Transverse colon (tissue), 4 donors: Measurements from ENCODE around the gene UBE2Q1.
A peak's percentile ranks its signal among the peaks of the same experiment; 100 is the strongest.

Experiments
- CTCF ChIP-seq, 5 experiments: fragments of 200-600 bp in 3 of 5; fragments of 450-650 bp in 2 of 5; sonication (generic) in 3 of 5; IDR thresholded peaks; 1 replicate in 2 of 5; 2 replicates in 3 of 5; pipeline ENCODE4 v1.5.1; 2016 to 2017; ENCODE audit warnings: antibody characterized with exemption in 5 of 5, inconsistent platforms in 3 of 5, mild to moderate bottlenecking in 2 of 5, moderate library complexity in 1 of 5
- EP300 ChIP-seq: sonication (generic); formaldehyde crosslinking; IDR thresholded peaks from one replicate; pipeline ENCODE4 v1.6.1; 2017; ENCODE audit warnings: antibody characterized with exemption, low read depth
- POLR2A ChIP-seq: fragments of 450-650 bp; IDR thresholded peaks from one replicate; pipeline ENCODE4 v1.6.1; 2016; ENCODE audit warnings: antibody characterized with exemption, mild to moderate bottlenecking, moderate library complexity
- POLR2AphosphoS5 ChIP-seq, 3 donors: sonication (generic); formaldehyde crosslinking; IDR thresholded peaks; one replicate each; pipeline ENCODE4 v1.6.1; 2016; ENCODE audit warnings: antibody characterized with exemption in 3 of 3

- TF ChIP-seq POLR2AphosphoS5 (IDR thresholded peaks at IDR 0.05) (peak; percentile 34 to 82 (median 75)), CTCF (IDR thresholded peaks at IDR 0.05) (no peak), EP300 (no peak), POLR2A (no peak)
Observed at GRCh38 chr1:154607609-154608396, 49.3 kb upstream of the UBE2Q1 start, which contains the start of gene ADAR.
